GM23338 (cell line): ENCODE data around the gene RNF41. TPM values are rescaled to one million over a fixed set of nuclear protein-coding genes. Genes with fewer than 3 reads are reported as not detected.

Source experiments
- ATAC-seq: fragments of 200-7000 bp; cut with Tn5 transposase; 3 replicates; pipeline ENCODE4 v1.9.1; 2020
- DNase-seq: peaks from one replicate; pipeline ENCODE4 v3.0.0-alpha.2; 2015; ENCODE audit warnings: low spot score
- H2AFZ ChIP-seq: fragments of 200-600 bp; sonication (generic); 2 replicates; pipeline ENCODE4 v1.8.0; 2016; ENCODE audit warnings: antibody characterized with exemption, mild to moderate bottlenecking, moderate library complexity
- H3F3A ChIP-seq: fragments of 200-600 bp; sonication (generic); replicated peaks from 2 replicates; pipeline ENCODE4 v1.8.0; 2017; ENCODE audit warnings: antibody characterized with exemption, mixed run types, low read depth
- H3K27ac ChIP-seq: fragments of 200-600 bp; sonication (generic); 2 replicates; pipeline ENCODE4 v1.6.1; 2016; ENCODE audit warnings: low read depth
- H3K27me3 ChIP-seq: fragments of 200-600 bp; sonication (generic); 2 replicates; pipeline ENCODE4 v1.8.0; 2016; ENCODE audit warnings: mild to moderate bottlenecking, mixed run types, moderate library complexity; ENCODE audit not compliant: insufficient read depth
- H3K36me3 ChIP-seq: fragments of 200-600 bp; sonication (generic); 2 replicates; pipeline ENCODE4 v1.8.0; 2016; ENCODE audit warnings: mild to moderate bottlenecking; ENCODE audit not compliant: insufficient read depth
- H3K4me1 ChIP-seq: fragments of 200-600 bp; sonication (generic); 2 replicates; pipeline ENCODE4 v1.8.0; 2016; ENCODE audit warnings: mild to moderate bottlenecking, moderate library complexity; ENCODE audit not compliant: insufficient read depth
- H3K4me2 ChIP-seq: fragments of 200-600 bp; sonication (generic); 2 replicates; pipeline ENCODE4 v1.7.1; 2017; ENCODE audit warnings: mixed run types
- H3K4me3 ChIP-seq: fragments of 200-600 bp; sonication (generic); 2 replicates; pipeline ENCODE4 v1.6.1; 2016; ENCODE audit warnings: mixed run types
- H3K79me2 ChIP-seq: fragments of 200-600 bp; sonication (generic); replicated peaks from 2 replicates; pipeline ENCODE4 v1.8.0; 2017; ENCODE audit warnings: mild to moderate bottlenecking; ENCODE audit not compliant: insufficient read depth
- H3K9me2 ChIP-seq: fragments of 200-600 bp; sonication (generic); 2 replicates; pipeline ENCODE4 v1.8.0; 2017; ENCODE audit not compliant: insufficient read depth
- H4K20me1 ChIP-seq: fragments of 200-600 bp; sonication (generic); replicated peaks from 2 replicates; pipeline ENCODE4 v1.8.0; 2017; ENCODE audit warnings: mild to moderate bottlenecking; ENCODE audit not compliant: insufficient read depth
- H3K27ac Mint-ChIP-seq: 2 replicates; pipeline ENCODE4 v1.8.0; 2020; ENCODE audit warnings: inconsistent platforms, mild to moderate bottlenecking, moderate library complexity, mixed read lengths
- H3K27me3 Mint-ChIP-seq: 3 replicates; pipeline ENCODE4 v1.8.0; 2022; ENCODE audit warnings: low read depth, mild to moderate bottlenecking, moderate library complexity, mixed read lengths, inconsistent platforms; ENCODE audit not compliant: insufficient read depth, poor library complexity
- H3K36me3 Mint-ChIP-seq: 3 replicates; pipeline ENCODE4 v1.8.0; 2021; ENCODE audit warnings: low read depth, mild to moderate bottlenecking, inconsistent platforms, moderate library complexity, mixed read lengths
- H3K4me1 Mint-ChIP-seq: 3 replicates; pipeline ENCODE4 v1.8.0; 2020; ENCODE audit warnings: mild to moderate bottlenecking, inconsistent platforms, mixed read lengths
- H3K4me3 Mint-ChIP-seq: 3 replicates; pipeline ENCODE4 v1.8.0; 2021; ENCODE audit warnings: moderate library complexity, mild to moderate bottlenecking, inconsistent platforms, mixed read lengths
- H3K9me3 Mint-ChIP-seq: 3 replicates; pipeline ENCODE4 v1.8.0; 2020; ENCODE audit warnings: moderate library complexity, mild to moderate bottlenecking, inconsistent platforms, mixed read lengths
- CREB1 ChIP-seq: fragments of 250-450 bp; sonication (Bioruptor Pico); IDR thresholded peaks from 2 replicates; pipeline ENCODE4 v1.5.0; 2020; ENCODE audit warnings: low read depth, mild to moderate bottlenecking, moderate library complexity
- EZH2 ChIP-seq: fragments of 200-600 bp; sonication (generic); IDR thresholded peaks from one replicate; pipeline ENCODE4 v1.8.0; 2017; ENCODE audit warnings: antibody characterized with exemption, mild to moderate bottlenecking, low read depth; ENCODE audit not compliant: unreplicated experiment
- EZH2phosphoT487 ChIP-seq: fragments of 200-600 bp; sonication (generic); IDR thresholded peaks from one replicate; pipeline ENCODE4 v1.8.1; 2018; ENCODE audit warnings: antibody characterized with exemption; ENCODE audit not compliant: unreplicated experiment
- JUNB ChIP-seq: IDR thresholded peaks from one replicate; pipeline ENCODE4 v1.6.1; 2016; ENCODE audit warnings: antibody characterized with exemption; ENCODE audit not compliant: unreplicated experiment
- NANOG ChIP-seq: IDR thresholded peaks from 2 replicates; pipeline ENCODE4 v1.6.1; 2016; ENCODE audit warnings: antibody characterized with exemption, borderline replicate concordance
- POLR2AphosphoS5 ChIP-seq: IDR thresholded peaks from 2 replicates; pipeline ENCODE4 v1.6.1; 2016; ENCODE audit warnings: antibody characterized with exemption, low read depth
- STAT1 ChIP-seq: IDR thresholded peaks from one replicate; pipeline ENCODE4 v1.6.1; 2016; ENCODE audit warnings: antibody characterized with exemption; ENCODE audit not compliant: unreplicated experiment
- ZNF114 ChIP-seq: fragments of 250-450 bp; sonication (Bioruptor Pico); IDR thresholded peaks from 2 replicates; pipeline ENCODE4 v1.5.0; 2020; ENCODE audit warnings: mild to moderate bottlenecking, moderate library complexity
- ZNF331 ChIP-seq: fragments of 250-450 bp; sonication (Bioruptor Pico); IDR thresholded peaks from 2 replicates; pipeline ENCODE4 v1.5.0; 2020; ENCODE audit warnings: low read depth, mild to moderate bottlenecking, moderate library complexity
- polyA plus RNA-seq: library from polyadenylated mRNA; unstranded; fragments of >200 nt; fragmentation: Nextera tagmentation; extraction: Ambion mirVana; gene quantifications from 2 replicates; pipeline ENCODE4 v1.2.1, GENCODE V29; 2016
- total RNA-seq: library from RNA; depleted of rRNA; stranded (reverse); fragments of >200 nt; shearing (Covaris generic); gene quantifications from 2 replicates; pipeline ENCODE4 v1.2.3, GENCODE V29; 2014
- TF ChIP-seq, protein P1 (sequence below): fragments of 250-450 bp; sonication (Bioruptor Pico); IDR thresholded peaks from 2 replicates; pipeline ENCODE4 v1.5.0; 2020; ENCODE audit warnings: mild to moderate bottlenecking, moderate library complexity
- TF ChIP-seq, protein P2 (sequence below): IDR thresholded peaks from 2 replicates; pipeline ENCODE4 v1.6.1; 2016; ENCODE audit warnings: antibody characterized with exemption
- TF ChIP-seq, protein P3 (sequence below), 2 experiments: fragments of 200-600 bp in 1 of 2; sonication (generic) in 1 of 2; conservative IDR thresholded peaks; 2 replicates each; pipeline versions ENCODE4 v1.5.1 to v1.6.1; 2016 to 2017; ENCODE audit warnings: antibody characterized with exemption in 2 of 2, low read depth in 2 of 2, mild to moderate bottlenecking in 2 of 2, moderate library complexity in 1 of 2
- TF ChIP-seq, protein P4 (sequence below): IDR thresholded peaks from one replicate; pipeline ENCODE4 v1.6.1; 2018; ENCODE audit warnings: antibody characterized with exemption; ENCODE audit not compliant: unreplicated experiment

RNF41 gene
- total and polyA plus RNA-seq, 2 experiments from 2014 or later, result 15.3 to 77.1 TPM

DNA sequence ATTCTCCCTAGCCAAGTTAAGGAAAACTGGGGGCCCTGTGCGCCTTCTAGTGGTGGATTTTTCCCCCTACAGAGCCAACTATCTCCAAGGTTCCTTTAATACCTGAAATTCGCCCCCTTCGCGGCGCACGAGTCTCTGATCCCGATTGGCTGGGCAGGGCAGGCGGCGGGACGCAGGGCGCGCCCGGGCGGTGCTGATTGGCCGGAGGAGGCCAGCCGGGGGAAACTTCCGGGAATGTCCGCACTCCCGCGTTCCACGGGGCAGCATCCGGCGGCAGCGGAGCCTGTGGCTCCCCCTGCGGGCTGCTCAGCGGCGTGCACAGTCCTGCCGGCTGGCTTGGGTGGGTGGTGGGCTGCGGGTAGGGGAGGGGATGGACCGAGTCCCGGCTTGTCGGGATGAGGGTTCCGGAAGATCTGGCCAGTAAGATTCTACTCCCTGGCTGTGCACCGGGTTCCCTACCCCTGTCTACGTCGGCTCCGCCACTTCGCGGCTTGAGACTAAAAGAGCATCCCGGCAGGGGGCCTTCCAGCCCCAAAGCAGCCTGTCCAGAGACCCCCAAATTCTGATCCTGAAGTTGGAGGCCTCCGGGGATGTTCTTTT lies 2.5 kb upstream of the RNF41 start, which contains the start of gene NABP2:
Gene NABP2, plus strand, starts transcription at position 241 of the 600 bp plus-strand sequence. CDS start 515 bp downstream, outside the sequence.
- Histone ChIP-seq H3K27me3 (no peaks in the 10 kb centered on the region), H3K27ac (peak within 1 kb of the TSS; percentile 92), H3K4me1 (peaks cover 30% of the 10 kb centered on the region), H3K36me3 (no peaks in the 10 kb centered on the region), H2AFZ (peak within 1 kb of the TSS; percentile 86), H3K79me2 (peaks cover 20% of the 10 kb centered on the region), H3K4me2 (peak within 1 kb of the TSS; percentile 93), H3F3A (peaks cover 20% of the 10 kb centered on the region; the same call in 1 of the 2 replicates), H3K4me3 (peak within 1 kb of the TSS; percentile 74), H3K9me2 (no peaks in the 10 kb centered on the region), H4K20me1 (no peaks in the 10 kb centered on the region)
- DNase-seq, result peak; percentile 100
- Mint-ChIP-seq H3K36me3 (peaks cover 15% of the 10 kb centered on the region), H3K4me1 (peaks cover 34% of the 10 kb centered on the region), H3K4me3 (peak within 1 kb of the TSS; percentile 93), H3K27me3 (peaks cover 5% of the 10 kb centered on the region), H3K9me3 (no peaks in the 10 kb centered on the region), H3K27ac (peak within 1 kb of the TSS; percentile 96)
- TF ChIP-seq ZNF114 (no peak), STAT1 (no peak), NANOG (no peak), POLR2AphosphoS5 (peak; percentile 50; the same call in 1 of the 2 replicates), EZH2 (no peak), JUNB (no peak), CREB1 (CRISPR knock-in tag) (peak; percentile 65), EZH2phosphoT487 (no peak), ZNF331 (CRISPR knock-in tag) (no peak)
- TF ChIP-seq, protein P1, sequence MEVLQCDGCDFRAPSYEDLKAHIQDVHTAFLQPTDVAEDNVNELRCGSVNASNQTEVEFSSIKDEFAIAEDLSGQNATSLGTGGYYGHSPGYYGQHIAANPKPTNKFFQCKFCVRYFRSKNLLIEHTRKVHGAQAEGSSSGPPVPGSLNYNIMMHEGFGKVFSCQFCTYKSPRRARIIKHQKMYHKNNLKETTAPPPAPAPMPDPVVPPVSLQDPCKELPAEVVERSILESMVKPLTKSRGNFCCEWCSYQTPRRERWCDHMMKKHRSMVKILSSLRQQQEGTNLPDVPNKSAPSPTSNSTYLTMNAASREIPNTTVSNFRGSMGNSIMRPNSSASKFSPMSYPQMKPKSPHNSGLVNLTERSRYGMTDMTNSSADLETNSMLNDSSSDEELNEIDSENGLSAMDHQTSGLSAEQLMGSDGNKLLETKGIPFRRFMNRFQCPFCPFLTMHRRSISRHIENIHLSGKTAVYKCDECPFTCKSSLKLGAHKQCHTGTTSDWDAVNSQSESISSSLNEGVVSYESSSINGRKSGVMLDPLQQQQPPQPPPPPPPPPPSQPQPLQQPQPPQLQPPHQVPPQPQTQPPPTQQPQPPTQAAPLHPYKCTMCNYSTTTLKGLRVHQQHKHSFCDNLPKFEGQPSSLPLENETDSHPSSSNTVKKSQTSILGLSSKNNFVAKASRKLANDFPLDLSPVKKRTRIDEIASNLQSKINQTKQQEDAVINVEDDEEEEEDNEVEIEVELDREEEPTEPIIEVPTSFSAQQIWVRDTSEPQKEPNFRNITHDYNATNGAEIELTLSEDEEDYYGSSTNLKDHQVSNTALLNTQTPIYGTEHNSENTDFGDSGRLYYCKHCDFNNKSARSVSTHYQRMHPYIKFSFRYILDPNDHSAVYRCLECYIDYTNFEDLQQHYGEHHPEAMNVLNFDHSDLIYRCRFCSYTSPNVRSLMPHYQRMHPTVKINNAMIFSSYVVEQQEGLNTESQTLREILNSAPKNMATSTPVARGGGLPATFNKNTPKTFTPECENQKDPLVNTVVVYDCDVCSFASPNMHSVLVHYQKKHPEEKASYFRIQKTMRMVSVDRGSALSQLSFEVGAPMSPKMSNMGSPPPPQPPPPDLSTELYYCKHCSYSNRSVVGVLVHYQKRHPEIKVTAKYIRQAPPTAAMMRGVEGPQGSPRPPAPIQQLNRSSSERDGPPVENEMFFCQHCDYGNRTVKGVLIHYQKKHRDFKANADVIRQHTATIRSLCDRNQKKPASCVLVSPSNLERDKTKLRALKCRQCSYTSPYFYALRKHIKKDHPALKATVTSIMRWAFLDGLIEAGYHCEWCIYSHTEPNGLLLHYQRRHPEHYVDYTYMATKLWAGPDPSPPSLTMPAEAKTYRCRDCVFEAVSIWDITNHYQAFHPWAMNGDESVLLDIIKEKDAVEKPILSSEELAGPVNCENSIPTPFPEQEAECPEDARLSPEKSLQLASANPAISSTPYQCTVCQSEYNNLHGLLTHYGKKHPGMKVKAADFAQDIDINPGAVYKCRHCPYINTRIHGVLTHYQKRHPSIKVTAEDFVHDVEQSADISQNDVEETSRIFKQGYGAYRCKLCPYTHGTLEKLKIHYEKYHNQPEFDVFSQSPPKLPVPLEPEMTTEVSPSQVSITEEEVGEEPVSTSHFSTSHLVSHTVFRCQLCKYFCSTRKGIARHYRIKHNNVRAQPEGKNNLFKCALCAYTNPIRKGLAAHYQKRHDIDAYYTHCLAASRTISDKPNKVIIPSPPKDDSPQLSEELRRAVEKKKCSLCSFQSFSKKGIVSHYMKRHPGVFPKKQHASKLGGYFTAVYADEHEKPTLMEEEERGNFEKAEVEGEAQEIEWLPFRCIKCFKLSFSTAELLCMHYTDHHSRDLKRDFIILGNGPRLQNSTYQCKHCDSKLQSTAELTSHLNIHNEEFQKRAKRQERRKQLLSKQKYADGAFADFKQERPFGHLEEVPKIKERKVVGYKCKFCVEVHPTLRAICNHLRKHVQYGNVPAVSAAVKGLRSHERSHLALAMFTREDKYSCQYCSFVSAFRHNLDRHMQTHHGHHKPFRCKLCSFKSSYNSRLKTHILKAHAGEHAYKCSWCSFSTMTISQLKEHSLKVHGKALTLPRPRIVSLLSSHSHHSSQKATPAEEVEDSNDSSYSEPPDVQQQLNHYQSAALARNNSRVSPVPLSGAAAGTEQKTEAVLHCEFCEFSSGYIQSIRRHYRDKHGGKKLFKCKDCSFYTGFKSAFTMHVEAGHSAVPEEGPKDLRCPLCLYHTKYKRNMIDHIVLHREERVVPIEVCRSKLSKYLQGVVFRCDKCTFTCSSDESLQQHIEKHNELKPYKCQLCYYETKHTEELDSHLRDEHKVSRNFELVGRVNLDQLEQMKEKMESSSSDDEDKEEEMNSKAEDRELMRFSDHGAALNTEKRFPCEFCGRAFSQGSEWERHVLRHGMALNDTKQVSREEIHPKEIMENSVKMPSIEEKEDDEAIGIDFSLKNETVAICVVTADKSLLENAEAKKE (CRISPR knock-in tag), result no peak
- TF ChIP-seq, protein P2, sequence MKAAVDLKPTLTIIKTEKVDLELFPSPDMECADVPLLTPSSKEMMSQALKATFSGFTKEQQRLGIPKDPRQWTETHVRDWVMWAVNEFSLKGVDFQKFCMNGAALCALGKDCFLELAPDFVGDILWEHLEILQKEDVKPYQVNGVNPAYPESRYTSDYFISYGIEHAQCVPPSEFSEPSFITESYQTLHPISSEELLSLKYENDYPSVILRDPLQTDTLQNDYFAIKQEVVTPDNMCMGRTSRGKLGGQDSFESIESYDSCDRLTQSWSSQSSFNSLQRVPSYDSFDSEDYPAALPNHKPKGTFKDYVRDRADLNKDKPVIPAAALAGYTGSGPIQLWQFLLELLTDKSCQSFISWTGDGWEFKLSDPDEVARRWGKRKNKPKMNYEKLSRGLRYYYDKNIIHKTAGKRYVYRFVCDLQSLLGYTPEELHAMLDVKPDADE, result 0 out of 2 replicates have a peak, but pooled peaks have one; percentile 45
- TF ChIP-seq, protein P3, sequence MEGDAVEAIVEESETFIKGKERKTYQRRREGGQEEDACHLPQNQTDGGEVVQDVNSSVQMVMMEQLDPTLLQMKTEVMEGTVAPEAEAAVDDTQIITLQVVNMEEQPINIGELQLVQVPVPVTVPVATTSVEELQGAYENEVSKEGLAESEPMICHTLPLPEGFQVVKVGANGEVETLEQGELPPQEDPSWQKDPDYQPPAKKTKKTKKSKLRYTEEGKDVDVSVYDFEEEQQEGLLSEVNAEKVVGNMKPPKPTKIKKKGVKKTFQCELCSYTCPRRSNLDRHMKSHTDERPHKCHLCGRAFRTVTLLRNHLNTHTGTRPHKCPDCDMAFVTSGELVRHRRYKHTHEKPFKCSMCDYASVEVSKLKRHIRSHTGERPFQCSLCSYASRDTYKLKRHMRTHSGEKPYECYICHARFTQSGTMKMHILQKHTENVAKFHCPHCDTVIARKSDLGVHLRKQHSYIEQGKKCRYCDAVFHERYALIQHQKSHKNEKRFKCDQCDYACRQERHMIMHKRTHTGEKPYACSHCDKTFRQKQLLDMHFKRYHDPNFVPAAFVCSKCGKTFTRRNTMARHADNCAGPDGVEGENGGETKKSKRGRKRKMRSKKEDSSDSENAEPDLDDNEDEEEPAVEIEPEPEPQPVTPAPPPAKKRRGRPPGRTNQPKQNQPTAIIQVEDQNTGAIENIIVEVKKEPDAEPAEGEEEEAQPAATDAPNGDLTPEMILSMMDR (conservative IDR thresholded peaks at IDR 0.05; ENCODE audit: low read depth in 2 of 2), result peak; percentile 72 to 76
- TF ChIP-seq, protein P4, sequence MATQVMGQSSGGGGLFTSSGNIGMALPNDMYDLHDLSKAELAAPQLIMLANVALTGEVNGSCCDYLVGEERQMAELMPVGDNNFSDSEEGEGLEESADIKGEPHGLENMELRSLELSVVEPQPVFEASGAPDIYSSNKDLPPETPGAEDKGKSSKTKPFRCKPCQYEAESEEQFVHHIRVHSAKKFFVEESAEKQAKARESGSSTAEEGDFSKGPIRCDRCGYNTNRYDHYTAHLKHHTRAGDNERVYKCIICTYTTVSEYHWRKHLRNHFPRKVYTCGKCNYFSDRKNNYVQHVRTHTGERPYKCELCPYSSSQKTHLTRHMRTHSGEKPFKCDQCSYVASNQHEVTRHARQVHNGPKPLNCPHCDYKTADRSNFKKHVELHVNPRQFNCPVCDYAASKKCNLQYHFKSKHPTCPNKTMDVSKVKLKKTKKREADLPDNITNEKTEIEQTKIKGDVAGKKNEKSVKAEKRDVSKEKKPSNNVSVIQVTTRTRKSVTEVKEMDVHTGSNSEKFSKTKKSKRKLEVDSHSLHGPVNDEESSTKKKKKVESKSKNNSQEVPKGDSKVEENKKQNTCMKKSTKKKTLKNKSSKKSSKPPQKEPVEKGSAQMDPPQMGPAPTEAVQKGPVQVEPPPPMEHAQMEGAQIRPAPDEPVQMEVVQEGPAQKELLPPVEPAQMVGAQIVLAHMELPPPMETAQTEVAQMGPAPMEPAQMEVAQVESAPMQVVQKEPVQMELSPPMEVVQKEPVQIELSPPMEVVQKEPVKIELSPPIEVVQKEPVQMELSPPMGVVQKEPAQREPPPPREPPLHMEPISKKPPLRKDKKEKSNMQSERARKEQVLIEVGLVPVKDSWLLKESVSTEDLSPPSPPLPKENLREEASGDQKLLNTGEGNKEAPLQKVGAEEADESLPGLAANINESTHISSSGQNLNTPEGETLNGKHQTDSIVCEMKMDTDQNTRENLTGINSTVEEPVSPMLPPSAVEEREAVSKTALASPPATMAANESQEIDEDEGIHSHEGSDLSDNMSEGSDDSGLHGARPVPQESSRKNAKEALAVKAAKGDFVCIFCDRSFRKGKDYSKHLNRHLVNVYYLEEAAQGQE, result no peak
- ATAC-seq, result peak; percentile 75
